NOMO-1 (cell line): ENCODE measurements around the gene GLYATL1.

Experiments used
- DNase-seq, 2 experiments: peaks; one replicate each; lab custom pipeline; 2025; ENCODE audit not compliant: unreplicated experiment in 2 of 2; lab: John Stamatoyannopoulos, UW

GLYATL1 gene, protein sequence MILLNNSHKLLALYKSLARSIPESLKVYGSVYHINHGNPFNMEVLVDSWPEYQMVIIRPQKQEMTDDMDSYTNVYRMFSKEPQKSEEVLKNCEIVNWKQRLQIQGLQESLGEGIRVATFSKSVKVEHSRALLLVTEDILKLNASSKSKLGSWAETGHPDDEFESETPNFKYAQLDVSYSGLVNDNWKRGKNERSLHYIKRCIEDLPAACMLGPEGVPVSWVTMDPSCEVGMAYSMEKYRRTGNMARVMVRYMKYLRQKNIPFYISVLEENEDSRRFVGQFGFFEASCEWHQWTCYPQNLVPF

DNA sequence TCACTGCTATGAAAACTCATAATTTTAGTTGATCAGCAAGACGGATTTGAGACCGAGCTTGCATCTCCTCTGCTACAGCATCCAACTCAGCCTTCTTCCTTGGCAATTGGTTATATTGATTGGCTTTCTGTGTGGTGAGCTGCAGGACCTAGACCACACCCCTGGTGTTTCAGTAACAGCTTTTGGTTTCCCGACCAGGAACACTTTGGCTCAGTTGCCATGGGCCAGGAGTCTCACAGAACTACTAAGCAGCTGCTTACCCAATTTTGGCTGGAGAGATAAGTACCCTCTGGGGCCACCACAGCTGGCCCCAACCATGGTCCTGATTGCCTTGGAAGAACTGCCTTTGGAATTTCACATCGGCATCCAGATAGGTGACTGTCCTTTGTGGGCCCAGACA, at the start of gene GLYATL1:
Gene GLYATL1 (plus strand): TSS at position 212 of the 400 bp plus-strand sequence. CDS start 7,600 bp downstream, outside the sequence.
- peak in 1 of 2 experiments; percentile 8 for DNase-seq

DNA sequence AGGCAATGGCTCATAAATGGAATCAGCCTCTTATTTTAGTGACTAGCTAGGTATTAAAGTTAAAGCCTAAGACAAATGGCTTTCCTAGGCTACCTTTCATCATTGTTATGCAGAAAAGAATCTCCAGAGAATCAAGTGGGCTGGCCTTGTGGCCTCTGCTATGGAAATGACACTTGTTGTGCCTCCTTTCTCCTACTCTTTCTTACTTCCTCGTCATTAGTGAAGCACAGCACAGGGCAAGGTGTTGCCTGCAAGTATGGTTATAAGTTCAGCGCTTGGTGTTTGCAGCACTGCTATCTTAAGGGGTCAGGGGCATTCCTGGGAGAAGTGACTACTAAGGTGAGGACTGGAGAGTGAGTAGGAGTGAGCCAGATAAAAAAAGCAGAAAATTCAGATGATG, 45.4 kb upstream of the GLYATL1 start:
- no peak for DNase-seq

DNA sequence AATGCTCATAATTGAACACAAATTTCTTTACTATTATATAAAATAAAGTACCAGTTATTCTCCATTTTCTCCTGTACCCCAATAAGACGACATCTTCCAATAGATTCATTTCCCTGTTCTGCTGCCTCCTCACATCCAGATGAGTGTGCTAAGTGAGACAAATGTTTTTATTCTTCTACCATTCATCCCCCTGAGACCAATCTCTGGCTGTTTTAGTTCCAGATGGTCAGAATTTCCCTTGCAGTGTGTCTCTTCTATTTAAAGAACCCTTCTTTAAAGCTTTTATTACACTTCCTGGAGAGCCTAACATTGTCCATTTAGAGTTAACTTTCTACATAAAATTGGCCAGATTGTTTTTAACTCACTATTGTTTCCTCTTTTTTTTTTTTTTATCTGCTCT, 41.2 kb upstream of the GLYATL1 start:
- no peak for DNase-seq

DNA sequence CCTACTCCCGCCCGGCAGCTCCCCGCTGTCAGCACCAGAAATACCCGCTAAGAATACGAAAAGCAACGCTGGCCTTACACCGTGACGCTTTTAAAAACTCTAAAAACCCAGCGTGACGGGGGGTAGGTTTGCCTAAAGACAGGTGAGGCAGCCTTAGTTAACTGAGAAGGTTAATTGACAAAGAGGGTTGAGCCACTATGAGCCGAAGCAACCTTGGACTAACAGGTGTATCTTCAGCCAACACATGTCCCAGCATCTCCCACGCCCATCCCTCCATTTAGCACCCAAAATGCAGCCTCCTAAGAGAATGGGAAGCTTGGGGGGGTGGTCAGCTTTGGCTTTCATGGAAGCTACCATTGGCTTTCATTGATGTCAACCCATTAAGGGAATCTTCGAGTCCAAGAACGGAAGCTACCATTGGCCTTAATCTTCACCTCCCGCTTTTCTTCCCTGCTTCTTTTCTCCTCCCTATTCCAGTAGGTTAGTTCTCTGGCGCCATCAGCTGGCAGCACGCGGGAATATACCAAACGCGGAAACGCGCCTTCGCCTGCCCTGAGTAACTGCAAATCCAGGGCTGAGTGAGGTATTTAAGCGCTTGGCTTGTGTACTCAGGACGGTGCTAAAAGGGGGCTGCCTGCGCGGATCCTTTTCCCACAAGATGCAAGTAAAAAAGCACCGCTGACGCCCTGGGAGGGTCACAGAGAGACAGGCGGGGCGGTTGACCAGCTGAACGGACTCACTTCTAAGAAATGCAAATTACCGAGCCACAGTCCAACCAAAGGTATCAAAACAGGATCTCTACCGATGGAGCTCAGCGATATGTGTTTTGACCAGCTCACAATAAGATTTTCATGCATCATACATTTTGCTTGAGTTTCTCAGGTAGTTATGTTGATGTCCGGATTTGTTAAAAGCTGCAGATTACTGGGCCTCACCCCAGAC, 38.5 kb upstream of the GLYATL1 start:
- peak; percentile 43 to 70 for DNase-seq

DNA sequence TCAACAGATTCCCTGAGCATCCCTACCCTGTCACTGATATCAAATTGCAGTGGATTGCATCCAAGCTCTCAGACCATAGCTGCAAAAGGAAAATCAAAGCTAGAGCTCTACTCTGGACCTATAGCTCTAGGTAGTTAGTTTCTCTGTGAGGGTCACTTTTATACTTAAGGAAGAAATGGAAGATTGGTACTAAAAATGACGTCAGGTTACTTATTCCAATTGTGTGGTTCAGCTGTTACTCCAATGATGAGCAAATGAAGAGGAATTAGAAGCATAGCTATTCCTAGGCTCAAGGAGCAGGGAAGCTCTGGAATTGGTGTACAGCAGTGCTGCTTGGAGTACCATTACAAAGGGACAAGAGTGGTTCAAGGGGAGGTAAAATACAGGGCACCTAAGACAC, 36.4 kb upstream of the GLYATL1 start:
- no peak for DNase-seq

DNA sequence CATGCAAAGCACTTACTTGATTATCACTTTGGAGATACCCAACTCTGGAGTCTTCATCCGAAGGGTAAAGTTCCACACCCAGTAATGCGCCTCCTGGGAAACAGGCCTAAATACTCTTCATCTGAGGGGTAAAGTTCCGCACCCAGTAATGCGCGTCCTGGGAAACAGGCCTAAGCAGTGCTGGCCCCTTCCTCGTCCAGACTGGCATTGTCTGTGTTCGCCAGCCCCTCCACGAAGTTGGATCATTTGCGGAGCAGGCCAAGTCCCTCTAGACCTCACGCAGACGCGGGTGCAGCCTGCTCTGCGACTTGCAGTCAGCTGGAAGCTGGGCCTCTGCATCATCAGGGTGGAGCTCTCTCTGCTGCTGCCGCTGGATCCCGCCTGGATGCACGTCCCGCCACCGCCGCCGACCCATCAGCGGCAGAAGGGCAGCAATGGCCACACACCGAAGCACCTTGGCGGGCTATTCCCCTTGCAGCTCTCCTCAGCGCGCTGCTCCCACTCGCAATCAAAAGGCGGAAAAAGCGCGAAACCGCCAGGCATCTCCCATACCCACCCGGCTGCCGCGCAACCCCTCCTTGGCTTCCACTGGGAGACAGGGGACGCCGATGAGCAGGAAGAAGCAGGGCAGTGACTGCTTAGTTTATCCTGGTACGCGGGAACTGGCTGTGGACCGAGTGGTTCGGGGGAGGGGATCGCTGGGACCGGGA, 34.1 kb upstream of the GLYATL1 start:
- no peak for DNase-seq

DNA sequence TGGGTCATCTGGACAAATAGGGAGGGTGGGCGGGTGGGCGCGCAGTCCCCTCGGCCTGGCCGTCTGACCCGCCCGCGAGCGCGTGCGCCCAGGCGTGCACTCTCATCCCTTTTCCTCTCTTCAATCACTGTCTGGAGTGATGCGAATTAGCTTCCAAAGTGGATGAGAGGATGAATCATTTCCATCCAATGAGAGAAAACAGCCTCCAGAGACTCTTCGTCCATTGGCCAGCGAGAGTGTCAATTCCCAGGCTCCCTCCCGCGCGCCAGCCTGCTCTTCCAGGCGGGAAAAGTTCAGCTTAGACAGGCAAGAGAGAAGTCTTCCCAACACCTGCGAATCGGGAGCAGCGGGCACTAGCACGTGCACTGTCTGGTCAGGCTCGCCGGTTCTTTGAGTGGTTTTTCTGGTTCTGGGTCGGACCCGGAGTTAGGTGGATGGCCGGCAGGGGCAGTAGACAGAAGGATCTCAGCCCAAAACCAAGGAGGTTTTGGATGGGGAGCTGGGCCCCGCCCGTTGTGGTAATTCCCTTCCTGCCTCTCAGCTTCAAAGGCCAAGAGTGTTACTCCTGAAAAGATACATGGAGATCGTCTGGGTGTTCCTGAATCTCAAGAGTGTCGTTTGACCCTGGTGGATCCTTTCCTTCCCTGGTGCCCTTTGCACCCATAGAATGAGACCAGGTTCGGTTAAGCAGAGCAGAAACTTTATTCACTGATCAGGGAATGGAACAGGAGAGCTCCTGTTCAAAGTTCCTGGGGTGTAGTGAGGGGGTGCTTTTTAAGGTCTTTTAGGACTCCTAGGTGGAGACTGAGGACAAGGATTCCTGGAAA, 33.4 kb upstream of the GLYATL1 start:
- DNase-seq, result no peak

DNA sequence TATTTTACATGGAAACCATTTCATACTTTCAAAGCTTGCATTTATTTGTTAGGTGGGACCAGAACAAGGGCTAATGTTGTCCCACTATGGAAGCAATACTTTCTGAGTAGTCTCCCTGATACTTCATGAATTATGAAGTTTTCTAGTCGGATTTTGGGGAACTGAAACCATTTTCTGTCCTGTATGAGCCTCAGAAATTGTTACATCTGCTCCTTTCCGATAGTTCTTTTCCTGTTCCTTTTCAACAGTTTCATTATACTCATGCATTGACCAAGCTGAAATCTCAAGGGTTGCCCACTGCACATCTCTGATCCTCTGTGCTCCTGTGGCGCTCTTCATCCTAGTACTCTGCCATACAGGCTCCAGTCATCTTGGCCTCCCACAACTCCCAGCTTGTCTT, 31.5 kb upstream of the GLYATL1 start:
- peak; percentile 69 to 95 for DNase-seq

DNA sequence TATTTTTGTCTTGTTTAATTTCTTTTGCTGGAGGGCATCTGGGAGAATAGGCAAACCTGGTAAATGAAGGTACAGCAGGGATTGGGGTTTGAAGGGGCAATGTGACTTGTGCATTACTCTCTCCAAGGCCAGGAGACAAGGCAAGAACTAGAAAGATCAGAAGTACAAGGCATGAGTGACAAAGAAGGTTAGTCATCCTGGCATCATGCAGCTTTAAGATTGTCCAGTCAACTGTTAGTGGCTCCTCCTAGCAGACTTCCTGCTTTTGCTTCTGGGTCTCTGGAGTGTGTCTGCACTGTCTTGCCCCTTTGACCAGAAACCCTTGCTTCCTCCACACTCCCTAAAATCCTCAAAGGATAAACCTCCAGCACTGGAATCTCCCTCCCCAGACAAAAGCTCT, 27.2 kb upstream of the GLYATL1 start:
- peak in 1 of 2 experiments; percentile 36 for DNase-seq

DNA sequence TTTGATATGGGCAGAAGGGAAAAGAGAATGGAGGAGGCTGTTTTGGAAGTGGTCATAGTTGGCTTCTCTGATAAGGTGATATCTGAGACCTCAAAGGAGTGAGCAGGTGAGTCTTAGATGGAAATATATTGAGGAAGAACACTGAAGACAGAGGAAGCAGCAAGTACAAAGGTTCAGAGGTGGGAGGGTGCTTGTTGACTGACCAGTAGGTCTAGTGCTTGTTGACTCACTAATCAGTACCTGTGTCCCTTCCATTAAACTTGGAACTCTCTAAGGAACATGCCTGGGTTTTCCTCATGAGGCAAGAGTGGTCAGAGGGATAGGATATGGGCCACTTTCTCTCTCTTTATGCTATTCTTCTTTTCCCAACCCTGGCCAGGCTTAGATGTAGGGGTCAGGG, 25.6 kb upstream of the GLYATL1 start:
- DNase-seq, result no peak

DNA sequence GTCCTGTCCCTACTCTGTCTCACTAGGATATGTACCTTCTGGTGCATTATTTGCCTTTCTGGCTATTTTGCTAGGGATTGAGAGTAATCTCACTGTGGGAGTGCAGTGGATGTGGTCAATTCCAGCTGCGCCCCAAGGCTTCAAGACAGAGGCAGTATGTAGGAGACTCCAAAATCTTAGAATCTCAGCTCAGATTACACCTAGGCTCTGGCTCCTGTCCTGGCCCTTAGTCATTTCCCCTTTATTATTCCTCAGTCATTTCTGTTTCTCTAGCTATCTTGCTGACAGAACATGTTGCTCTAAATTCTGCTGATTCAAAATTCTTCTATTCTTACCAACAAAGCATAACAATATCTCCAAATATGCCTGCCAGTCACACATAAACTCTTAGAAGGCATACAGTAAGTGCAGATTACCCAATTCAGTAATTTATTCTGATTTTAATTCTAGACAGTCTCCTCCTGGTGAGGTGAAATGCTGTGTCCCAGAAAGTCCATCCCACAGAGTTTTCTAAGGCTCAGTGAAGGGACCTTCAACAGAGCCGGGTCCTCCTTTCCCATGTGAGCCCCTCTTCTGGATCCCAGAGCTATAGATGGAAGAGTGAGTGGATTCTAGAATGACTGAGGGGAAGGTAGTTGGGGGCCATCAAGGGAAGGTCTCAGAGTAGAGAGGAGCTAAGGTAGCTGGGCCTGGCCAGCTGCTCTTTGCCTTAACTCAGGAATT, 24.3 kb upstream of the GLYATL1 start:
- DNase-seq, result no peak

DNA sequence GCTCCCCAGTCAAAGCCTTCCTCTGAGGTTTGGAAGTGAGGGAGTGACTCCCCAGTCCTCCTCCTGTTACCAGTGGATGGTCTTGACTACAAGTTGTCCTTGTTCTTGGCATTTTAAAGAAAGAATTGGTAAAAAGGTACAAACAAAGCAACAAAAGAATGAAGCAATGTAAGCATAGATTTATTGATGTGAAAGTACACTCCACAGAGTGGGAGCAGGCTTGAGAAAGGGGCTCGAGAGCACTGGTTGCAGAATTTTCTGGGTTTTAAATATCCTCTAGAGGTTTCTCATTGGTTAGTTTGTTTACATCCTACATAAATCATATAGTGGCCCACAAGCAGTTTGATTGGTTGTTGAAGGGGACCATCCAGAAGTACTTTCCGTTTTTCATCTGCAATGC, 22.7 kb upstream of the GLYATL1 start:
- no peak for DNase-seq

DNA sequence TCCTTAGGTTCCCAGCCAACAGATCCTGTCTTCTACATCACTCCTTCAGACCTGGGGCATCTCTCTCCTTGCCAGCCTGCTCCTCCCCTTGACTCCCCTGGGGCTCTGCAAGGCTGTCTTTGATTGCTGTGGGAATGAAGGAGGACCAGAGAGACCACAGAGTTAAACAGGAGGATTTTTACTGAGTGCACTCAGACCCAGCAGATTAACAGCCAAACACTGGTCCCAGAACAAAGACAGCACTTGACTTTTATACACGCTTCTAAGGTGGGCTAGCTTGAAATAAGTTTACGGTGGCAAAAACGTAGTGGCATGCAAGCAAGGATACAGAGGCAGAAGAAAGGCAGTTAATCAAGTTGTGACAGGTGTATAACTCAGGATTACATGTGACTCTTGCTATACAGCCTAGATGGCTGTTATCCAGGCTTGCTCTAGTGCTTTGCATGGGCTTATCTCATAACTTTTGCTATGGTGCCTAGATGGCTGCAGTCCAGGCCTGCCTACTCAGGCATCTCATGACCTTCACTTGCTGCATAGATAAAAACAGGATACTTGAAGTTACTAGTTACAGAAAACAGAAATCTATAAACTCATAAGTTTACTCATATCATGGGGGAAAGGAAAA, 22.0 kb upstream of the GLYATL1 start:
- DNase-seq, result no peak

DNA sequence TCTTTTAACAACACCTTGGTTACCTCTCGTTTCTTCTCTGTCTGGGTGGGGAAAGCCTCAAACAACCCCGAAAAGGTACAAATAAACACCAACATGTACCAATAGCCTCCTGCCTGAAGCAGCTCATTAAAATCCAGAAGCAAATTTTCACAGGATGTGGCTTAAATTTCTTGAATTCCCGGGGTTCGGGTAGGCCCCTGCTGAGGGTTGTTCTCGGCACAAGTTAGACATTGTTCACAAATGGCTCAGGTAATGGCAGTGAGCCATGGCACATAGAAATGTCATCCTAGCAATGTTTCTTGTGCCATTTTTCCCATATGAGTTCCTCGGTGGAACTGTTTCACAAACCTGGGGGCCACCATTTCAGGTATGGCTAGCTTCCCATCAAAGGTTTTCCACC, 19.7 kb upstream of the GLYATL1 start:
- DNase-seq, result no peak

DNA sequence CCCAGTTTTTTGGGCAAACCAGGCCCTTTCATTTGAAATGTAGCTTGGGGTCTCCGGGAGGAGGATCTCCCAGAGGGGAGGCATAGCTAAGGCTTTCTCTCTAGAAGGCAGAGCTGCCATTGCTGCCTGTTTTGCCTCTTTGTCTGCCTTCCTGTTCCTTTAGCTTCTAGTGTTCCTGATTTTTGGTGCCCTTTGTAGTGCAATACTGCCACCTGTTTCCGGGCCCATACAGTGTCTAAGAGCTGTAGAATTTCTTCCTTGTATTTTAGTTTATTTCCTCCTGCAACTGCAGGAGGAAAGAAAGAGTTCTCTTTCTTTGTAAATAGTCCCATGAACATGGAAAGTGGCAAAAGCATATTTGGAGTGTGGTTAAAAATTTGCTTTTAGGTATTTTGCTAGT, 19.3 kb upstream of the GLYATL1 start:
- DNase-seq, result peak; percentile 20 to 45

DNA sequence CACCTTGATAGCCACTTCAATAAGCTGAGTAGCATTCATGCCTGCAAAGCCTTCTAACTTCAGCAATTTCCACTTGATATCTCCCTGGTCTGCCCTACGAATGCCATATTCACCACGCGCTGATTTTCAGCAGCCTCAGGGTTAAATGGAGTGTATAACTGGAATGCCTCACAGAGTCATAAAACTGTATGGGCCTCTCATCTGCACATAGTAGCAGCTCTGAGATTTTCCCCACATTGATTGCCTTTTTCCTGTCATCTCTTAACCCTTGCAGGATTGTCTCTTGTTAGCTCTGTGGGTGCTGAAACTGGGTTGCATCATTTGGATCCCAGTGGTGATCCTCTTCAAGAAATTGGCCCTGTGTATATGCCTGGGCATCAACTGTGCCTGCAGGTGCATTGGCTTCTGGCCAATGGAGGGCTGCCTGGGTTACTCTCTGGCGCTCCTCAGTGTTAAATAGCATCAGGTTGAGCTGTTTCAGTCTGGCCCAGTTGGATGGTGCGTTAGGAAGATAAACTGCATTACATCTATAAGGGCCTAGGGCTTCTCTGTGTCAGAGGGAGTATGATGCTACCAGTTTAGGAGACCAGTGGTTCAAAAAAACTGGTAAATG, 17.4 kb upstream of the GLYATL1 start:
- DNase-seq, result no peak

DNA sequence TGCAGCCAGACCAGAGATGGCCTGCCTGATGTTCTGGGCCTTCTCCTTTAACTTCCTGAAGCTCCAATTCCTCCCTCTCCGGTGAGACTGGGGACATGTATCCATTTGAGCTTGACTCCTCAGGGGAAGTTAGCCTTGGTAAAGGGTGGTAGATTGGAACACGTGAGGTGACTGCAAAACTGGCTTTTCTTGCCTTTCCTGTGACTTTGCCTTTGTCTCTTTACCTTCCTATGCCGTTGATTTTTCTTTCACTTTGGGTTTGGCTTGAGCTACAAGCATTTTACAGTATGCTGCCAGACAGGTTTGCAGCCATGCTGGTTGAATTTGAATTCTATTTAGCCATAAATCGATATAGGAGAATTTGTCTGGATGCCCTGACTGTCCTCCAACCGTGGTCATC, 16.8 kb upstream of the GLYATL1 start:
- DNase-seq, result no peak

DNA sequence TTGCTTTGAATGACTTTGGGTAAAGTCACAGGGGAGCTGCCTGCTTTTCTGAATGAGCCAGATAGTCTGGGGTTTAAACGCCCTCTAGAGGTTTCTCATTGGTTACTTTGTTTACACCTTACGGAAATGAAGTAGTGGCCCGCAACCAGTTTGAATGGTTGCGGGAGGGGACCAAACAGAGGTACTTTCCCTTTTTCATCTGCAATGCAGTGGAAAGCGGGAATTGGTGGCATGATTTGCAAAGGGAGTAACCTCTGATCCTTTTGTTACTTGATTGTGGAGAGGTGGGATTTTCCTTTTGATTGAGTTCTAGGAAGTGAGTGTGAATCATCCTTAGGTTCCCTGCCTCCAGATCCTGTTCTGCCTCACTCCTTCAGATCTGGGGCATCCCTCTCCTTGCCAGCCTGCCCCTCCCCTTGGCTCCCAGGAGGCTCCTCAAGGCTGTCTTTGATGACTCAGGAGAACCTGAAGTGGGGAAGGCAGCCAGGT, 15.9 kb upstream of the GLYATL1 start:
- peak; percentile 31 to 63 for DNase-seq

DNA sequence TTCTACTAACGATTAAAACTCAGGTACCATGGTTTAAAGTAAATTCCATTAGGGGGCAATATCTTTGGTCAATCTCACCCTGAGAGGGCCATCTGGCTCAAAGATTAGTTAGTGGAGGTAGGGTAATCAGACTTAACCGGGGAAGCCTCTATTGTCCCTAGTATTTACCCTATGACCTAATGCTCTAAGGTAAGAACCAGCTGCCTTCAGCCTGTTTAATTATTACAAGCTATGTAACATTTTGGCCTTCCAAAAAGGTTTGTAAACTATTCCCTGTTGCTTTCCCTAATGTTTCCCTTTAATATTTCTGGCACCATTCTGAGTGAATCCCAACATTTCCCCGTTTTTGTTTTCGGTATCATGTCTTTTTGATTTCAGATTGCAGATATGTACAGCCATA, 15.1 kb upstream of the GLYATL1 start:
- DNase-seq, result no peak
